HepG2 (cell line): Measurements from ENCODE around the gene XXYLT1. TPM values are rescaled to one million over a fixed set of nuclear protein-coding genes. Genes with fewer than 3 reads are reported as not detected.

Experiments
- ATAC-seq: fragments of 200-7000 bp; cut with Tn5 transposase; 3 replicates; pipeline ENCODE4 v1.9.1; 2020; ENCODE audit warnings: mild to moderate bottlenecking, moderate library complexity
- BruUV-seq: library from RNA; stranded (reverse); fragments of 400-500 nt; replicated peaks from 2 replicates; lab custom pipeline; 2021; lab: Mats Ljungman, UMichigan
- CTCF ChIA-PET: fragments of 300-600 bp; formaldehyde crosslinking; extraction: SDS; loops from one replicate; lab custom pipeline; 2021; ENCODE audit warnings: low total read pairs, inconsistent platforms, low intra/inter-chr PET ratio; lab: Yijun Ruan, JAX
- POLR2A ChIA-PET: fragments of 350-600 bp; sonication (Branson Sonifier 250); formaldehyde crosslinking; loops from one replicate; lab custom pipeline; 2020; ENCODE audit warnings: antibody characterized with exemption, inconsistent platforms; lab: Yijun Ruan, JAX
- DNase-seq: peaks from one replicate; pipeline ENCODE4 v3.0.0-alpha.2; 2015; ENCODE audit warnings: low spot score
- FAIRE-seq: peaks from 3 replicates; lab custom pipeline; 2011; peaks lifted over from hg19 to GRCh38; lab: Jason Lieb, UNC
- H2AFZ ChIP-seq: one replicate; pipeline ENCODE4 v1.6.1; 2011; ENCODE audit warnings: low read length, inconsistent platforms
- H3K27ac ChIP-seq: fragments of 300-600 bp; 3 replicates; pipeline ENCODE4 v1.8.0; 2011; ENCODE audit warnings: mixed run types, mild to moderate bottlenecking, mixed read lengths, low read length, inconsistent platforms; ENCODE audit not compliant: insufficient read depth; ENCODE audit errors: extremely low read length
- H3K27me3 ChIP-seq, 2 experiments: fragments of 200-600 bp in 1 of 2; 2 replicates in 1 of 2; 3 replicates in 1 of 2; pipeline versions ENCODE4 v1.6.0 to v1.8.0; 2011; ENCODE audit warnings: low read length in 2 of 2, mild to moderate bottlenecking in 2 of 2, moderate library complexity in 2 of 2, inconsistent platforms in 1 of 2; ENCODE audit not compliant: insufficient read depth in 2 of 2, control insufficient read depth in 1 of 2
- H3K36me3 ChIP-seq, 2 experiments: fragments of 200-600 bp in 1 of 2; replicated peaks in 1 of 2; 2 replicates in 1 of 2; 3 replicates in 1 of 2; pipeline versions ENCODE4 v1.5.1 to v1.8.0; 2011; ENCODE audit warnings: low read length in 2 of 2, inconsistent platforms in 1 of 2; ENCODE audit not compliant: insufficient read depth in 2 of 2, control insufficient read depth in 1 of 2
- H3K4me1 ChIP-seq: 2 replicates; pipeline ENCODE4 v1.5.1; 2012; ENCODE audit warnings: low read length, inconsistent platforms; ENCODE audit not compliant: insufficient read depth
- H3K4me2 ChIP-seq: 2 replicates; pipeline ENCODE4 v1.6.0; 2011; ENCODE audit warnings: low read depth, low read length, inconsistent platforms
- H3K4me3 ChIP-seq, 3 experiments: fragments of 200-600 bp in 1 of 3; sonication (generic), shearing (Covaris generic) in 1 of 3; replicated peaks in 1 of 3; 2 replicates each; pipeline ENCODE4 v1.5.1; 2011 to 2016; ENCODE audit warnings: low read length in 3 of 3, inconsistent platforms in 2 of 3, low read depth in 2 of 3, mild to moderate bottlenecking in 2 of 3, control low read depth in 1 of 3, mixed read lengths in 1 of 3; ENCODE audit not compliant: insufficient read depth in 1 of 3
- H3K79me2 ChIP-seq: one replicate; pipeline ENCODE4 v1.6.1; 2011; ENCODE audit warnings: low read length, inconsistent platforms; ENCODE audit not compliant: insufficient read depth
- H3K9ac ChIP-seq: 2 replicates; pipeline ENCODE4 v1.6.0; 2011; ENCODE audit warnings: mild to moderate bottlenecking, low read depth, low read length, inconsistent platforms; ENCODE audit not compliant: insufficient read depth
- H3K9me3 ChIP-seq: 2 replicates; pipeline ENCODE4 v1.5.1; 2012; ENCODE audit warnings: mild to moderate bottlenecking, low read length
- H4K20me1 ChIP-seq: 2 replicates; pipeline ENCODE4 v1.6.0; 2011; ENCODE audit warnings: inconsistent platforms, mild to moderate bottlenecking, low read length, moderate library complexity; ENCODE audit not compliant: insufficient read depth
- FLYWCH1 ChIP-seq: sonication (generic); formaldehyde crosslinking; IDR thresholded peaks from 2 replicates; pipeline ENCODE4 v1.8.1; 2023; ENCODE audit warnings: mild to moderate bottlenecking, missing genetic modification reagents
- HOXA3 ChIP-seq: sonication (generic); formaldehyde crosslinking; IDR thresholded peaks from 2 replicates; pipeline ENCODE4 v1.5.0; 2020; ENCODE audit warnings: missing genetic modification reagents
- IKZF1 ChIP-seq: fragments of 450-650 bp; IDR thresholded peaks from 2 replicates; pipeline ENCODE4 v1.7.1; 2016
- KDM5B ChIP-seq: sonication (generic); formaldehyde crosslinking; IDR thresholded peaks from 2 replicates; pipeline ENCODE4 v1.4.0; 2020; ENCODE audit warnings: missing genetic modification reagents, mild to moderate bottlenecking, borderline replicate concordance
- MXD4 ChIP-seq: IDR thresholded peaks from 2 replicates; pipeline ENCODE4 v1.6.1; 2016; ENCODE audit warnings: mild to moderate bottlenecking, missing biosample characterization, missing genetic modification reagents
- NCOR1 ChIP-seq: fragments of 200-600 bp; sonication (generic); IDR thresholded peaks from 2 replicates; pipeline ENCODE4 v1.7.0; 2017; ENCODE audit warnings: antibody characterized with exemption, low read length, borderline replicate concordance
- SNAPC2 ChIP-seq: sonication (generic); formaldehyde crosslinking; IDR thresholded peaks from 2 replicates; pipeline ENCODE4 v1.8.1; 2022; ENCODE audit warnings: mild to moderate bottlenecking, missing genetic modification reagents
- SNRNP70 ChIP-seq: fragments of 200-400 bp; formaldehyde crosslinking; IDR thresholded peaks from 2 replicates; pipeline ENCODE4 v1.6.1; 2017; ENCODE audit warnings: mild to moderate bottlenecking, low read depth, low read length, moderate library complexity
- TGIF2 ChIP-seq: IDR thresholded peaks from 2 replicates; pipeline ENCODE4 v1.6.1; 2016; ENCODE audit warnings: control low read depth, missing compliant biosample characterization
- ZC3H4 ChIP-seq: sonication (generic); formaldehyde crosslinking; IDR thresholded peaks from 2 replicates; pipeline ENCODE4 v1.4.0; 2020; ENCODE audit warnings: missing genetic modification reagents, borderline replicate concordance
- ZNF337 ChIP-seq: sonication (generic); formaldehyde crosslinking; IDR thresholded peaks from 2 replicates; pipeline ENCODE4 v1.5.1; 2020; ENCODE audit warnings: missing genetic modification reagents, low read depth, mild to moderate bottlenecking, borderline replicate concordance
- ZSCAN20 ChIP-seq: sonication (generic); formaldehyde crosslinking; IDR thresholded peaks from 2 replicates; pipeline ENCODE4 v1.4.0; 2020; ENCODE audit warnings: missing genetic modification reagents, mild to moderate bottlenecking, borderline replicate concordance
- WGBS: methylation state at CpG from one replicate; pipeline ENCODE4 v1.1.6; 2017; ENCODE audit warnings: low lambda C conversion rate; 5-methylcytosine and 5-hydroxymethylcytosine counted together
- in situ Hi-C: cut with HindIII; loops from 2 replicates; pipeline ENCODE4 v1.10.0; 2017; ENCODE audit warnings: low pct_unique_long_range_greater_than_20kb; ENCODE audit not compliant: extremely low pct_ligation_motif_present
- intact Hi-C: fragments of 100-400 bp; cut with micrococcal nuclease; formaldehyde crosslinking; loops from one replicate; pipeline ENCODE4 v1.10.0; 2022; ENCODE audit not compliant: unreplicated experiment
- polyA plus RNA-seq, 8 experiments: library from polyadenylated mRNA; depleted of rRNA in 3 of 8; stranded (reverse) in 7 of 8; unstranded in 1 of 8; fragments of >200 nt; fragmentation: Illumina TruSeq in 4 of 8; extraction: Trizol in 4 of 8; gene quantifications; 2 replicates each; pipeline versions ENCODE4 v1.2.1 to v1.2.3, GENCODE V29; 2011 to 2016; ENCODE audit warnings: low read depth in 4 of 8, missing spikeins in 1 of 8, mixed read lengths in 1 of 8; ENCODE audit not compliant: insufficient read depth in 1 of 8
- total RNA-seq, 5 experiments: library from RNA; depleted of rRNA; stranded (reverse); fragments of >200 nt; fragmentation: Illumina TruSeq; extraction: Trizol; gene quantifications; 2 replicates each; pipeline ENCODE4 v1.2.3, GENCODE V29; 2016; ENCODE audit warnings: low read depth in 1 of 5
- TF ChIP-seq, protein P1 (sequence below): IDR thresholded peaks from 2 replicates; pipeline ENCODE4 v1.6.1; 2016; ENCODE audit warnings: missing genetic modification reagents, missing compliant biosample characterization
- TF ChIP-seq, protein P2 (sequence below): sonication (generic); formaldehyde crosslinking; IDR thresholded peaks from 2 replicates; pipeline ENCODE4 v1.4.0; 2020; ENCODE audit warnings: missing genetic modification reagents
- TF ChIP-seq, protein P3 (sequence below): sonication (generic); formaldehyde crosslinking; IDR thresholded peaks from 2 replicates; pipeline ENCODE4 v1.5.1; 2020; ENCODE audit warnings: mild to moderate bottlenecking, missing genetic modification reagents, moderate library complexity
- TF ChIP-seq, protein P4 (sequence below): sonication (generic); formaldehyde crosslinking; IDR thresholded peaks from 2 replicates; pipeline ENCODE4 v1.8.0; 2022; ENCODE audit warnings: mild to moderate bottlenecking, missing genetic modification reagents, moderate library complexity

The XXYLT1 gene
- total and polyA plus RNA-seq, 2 of the 13 experiments (the other 11 are each of a cell fraction or from before 2014, with no cell fraction given) = 17.7 to 19.0 TPM

DNA sequence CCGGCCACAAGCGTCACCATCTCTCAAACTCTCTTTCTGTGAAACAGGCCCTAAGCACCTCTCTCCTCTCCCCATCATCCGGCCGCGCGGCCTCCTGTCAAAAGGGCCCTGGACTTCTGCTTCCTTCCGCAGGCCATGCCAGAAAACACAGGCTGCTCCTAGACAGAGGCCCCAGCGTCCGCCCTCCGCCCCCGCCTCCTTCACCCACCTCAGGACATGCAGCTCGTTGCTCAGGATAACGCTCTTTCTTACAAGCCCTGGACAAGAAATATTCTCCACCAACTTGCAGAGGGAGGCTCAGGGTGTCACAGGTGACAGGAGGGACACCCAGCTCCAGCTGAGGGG lies 212.0 kb downstream of the XXYLT1 start (continued):
- TF ChIP-seq HOXA3 = no peak

DNA sequence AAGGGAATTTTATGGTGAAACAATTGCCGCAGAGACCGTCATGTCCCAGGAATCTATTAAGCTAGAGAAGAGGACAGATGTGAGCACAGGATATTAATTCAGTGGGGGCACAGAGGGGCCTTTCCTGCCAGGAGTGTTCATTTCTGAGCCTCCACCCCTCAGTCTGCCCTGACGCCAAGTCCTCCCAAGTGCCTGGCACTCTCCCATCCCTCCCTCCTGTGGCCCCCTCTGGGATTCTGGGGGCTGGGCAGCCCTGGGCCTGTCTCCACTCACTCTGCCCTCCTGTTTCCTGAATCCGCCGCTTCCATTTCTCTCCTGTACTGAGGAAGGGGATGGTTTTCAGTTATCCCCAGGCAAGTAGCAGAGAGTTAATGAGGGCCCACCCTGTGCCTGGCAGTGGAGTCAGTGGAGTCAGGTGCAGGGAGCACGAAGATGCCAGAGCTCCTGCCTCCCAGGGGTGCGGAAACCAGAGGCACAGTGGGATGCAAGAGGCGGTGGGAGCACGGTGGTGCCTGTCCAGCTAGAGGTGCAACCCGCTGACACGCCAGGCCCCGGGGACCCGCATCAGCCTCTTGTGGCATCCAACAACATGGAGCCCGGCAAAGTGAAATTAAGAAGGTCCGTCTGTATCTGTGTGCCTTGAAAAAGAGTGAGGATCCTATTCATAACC lies 212.5 kb downstream of the XXYLT1 start:
- H3K9me3 ChIP-seq = no peaks in the 10 kb centered on the region
- H3K27me3 ChIP-seq = peaks cover 3 to 14% of the 10 kb centered on the region in 2 experiments; a peak in 1 of 5 replicates
- no peak for DNase-seq
- no peak overlapping the region for H2AFZ ChIP-seq
- intact Hi-C loops = no loop called here
- no peak overlapping the region; the same call in 1 of the 2 replicates for H3K4me2 ChIP-seq
- H3K79me2 ChIP-seq = no peaks in the 10 kb centered on the region
- H3K4me1 ChIP-seq = peaks cover 34% of the 10 kb centered on the region
- ATAC-seq = no peak
- BruUV-seq = no TSS peak
- POLR2A ChIA-PET = no interaction called here
- WGBS = 77% methylated on average over 13 of the region's 15 CpGs
- no peak overlapping the region for H3K27ac ChIP-seq
- H3K36me3 ChIP-seq = no peaks in the 10 kb centered on the region
- no peak overlapping the region for H3K9ac ChIP-seq
- H3K4me3 ChIP-seq = no peak overlapping the region; a peak in 1 of 6 replicates
- CTCF ChIA-PET = no interaction called here
- no peaks in the 10 kb centered on the region for H4K20me1 ChIP-seq
- no peak for FAIRE-seq
- in situ Hi-C loops = no loop called here
- TF ChIP-seq ZSCAN20 (CRISPR knock-in tag) (no peak), TGIF2 (no peak), IKZF1 (no peak), MXD4 (CRISPR knock-in tag) (no peak), ZC3H4 (CRISPR knock-in tag) (no peak), SNRNP70 (no peak), SNAPC2 (CRISPR knock-in tag) (no peak), NCOR1 (no peak), KDM5B (no peak), ZNF337 (no peak), FLYWCH1 (CRISPR knock-in tag) (no peak)
- TF ChIP-seq, protein P1, sequence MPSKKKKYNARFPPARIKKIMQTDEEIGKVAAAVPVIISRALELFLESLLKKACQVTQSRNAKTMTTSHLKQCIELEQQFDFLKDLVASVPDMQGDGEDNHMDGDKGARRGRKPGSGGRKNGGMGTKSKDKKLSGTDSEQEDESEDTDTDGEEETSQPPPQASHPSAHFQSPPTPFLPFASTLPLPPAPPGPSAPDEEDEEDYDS (CRISPR knock-in tag) = no peak
- TF ChIP-seq, protein P2, sequence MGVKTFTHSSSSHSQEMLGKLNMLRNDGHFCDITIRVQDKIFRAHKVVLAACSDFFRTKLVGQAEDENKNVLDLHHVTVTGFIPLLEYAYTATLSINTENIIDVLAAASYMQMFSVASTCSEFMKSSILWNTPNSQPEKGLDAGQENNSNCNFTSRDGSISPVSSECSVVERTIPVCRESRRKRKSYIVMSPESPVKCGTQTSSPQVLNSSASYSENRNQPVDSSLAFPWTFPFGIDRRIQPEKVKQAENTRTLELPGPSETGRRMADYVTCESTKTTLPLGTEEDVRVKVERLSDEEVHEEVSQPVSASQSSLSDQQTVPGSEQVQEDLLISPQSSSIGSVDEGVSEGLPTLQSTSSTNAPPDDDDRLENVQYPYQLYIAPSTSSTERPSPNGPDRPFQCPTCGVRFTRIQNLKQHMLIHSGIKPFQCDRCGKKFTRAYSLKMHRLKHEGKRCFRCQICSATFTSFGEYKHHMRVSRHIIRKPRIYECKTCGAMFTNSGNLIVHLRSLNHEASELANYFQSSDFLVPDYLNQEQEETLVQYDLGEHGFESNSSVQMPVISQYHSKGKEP (CRISPR knock-in tag) = no peak
- TF ChIP-seq, protein P3, sequence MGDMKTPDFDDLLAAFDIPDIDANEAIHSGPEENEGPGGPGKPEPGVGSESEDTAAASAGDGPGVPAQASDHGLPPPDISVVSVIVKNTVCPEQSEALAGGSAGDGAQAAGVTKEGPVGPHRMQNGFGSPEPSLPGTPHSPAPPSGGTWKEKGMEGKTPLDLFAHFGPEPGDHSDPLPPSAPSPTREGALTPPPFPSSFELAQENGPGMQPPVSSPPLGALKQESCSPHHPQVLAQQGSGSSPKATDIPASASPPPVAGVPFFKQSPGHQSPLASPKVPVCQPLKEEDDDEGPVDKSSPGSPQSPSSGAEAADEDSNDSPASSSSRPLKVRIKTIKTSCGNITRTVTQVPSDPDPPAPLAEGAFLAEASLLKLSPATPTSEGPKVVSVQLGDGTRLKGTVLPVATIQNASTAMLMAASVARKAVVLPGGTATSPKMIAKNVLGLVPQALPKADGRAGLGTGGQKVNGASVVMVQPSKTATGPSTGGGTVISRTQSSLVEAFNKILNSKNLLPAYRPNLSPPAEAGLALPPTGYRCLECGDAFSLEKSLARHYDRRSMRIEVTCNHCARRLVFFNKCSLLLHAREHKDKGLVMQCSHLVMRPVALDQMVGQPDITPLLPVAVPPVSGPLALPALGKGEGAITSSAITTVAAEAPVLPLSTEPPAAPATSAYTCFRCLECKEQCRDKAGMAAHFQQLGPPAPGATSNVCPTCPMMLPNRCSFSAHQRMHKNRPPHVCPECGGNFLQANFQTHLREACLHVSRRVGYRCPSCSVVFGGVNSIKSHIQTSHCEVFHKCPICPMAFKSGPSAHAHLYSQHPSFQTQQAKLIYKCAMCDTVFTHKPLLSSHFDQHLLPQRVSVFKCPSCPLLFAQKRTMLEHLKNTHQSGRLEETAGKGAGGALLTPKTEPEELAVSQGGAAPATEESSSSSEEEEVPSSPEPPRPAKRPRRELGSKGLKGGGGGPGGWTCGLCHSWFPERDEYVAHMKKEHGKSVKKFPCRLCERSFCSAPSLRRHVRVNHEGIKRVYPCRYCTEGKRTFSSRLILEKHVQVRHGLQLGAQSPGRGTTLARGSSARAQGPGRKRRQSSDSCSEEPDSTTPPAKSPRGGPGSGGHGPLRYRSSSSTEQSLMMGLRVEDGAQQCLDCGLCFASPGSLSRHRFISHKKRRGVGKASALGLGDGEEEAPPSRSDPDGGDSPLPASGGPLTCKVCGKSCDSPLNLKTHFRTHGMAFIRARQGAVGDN (CRISPR knock-in tag) = no peak
- TF ChIP-seq, protein P4, sequence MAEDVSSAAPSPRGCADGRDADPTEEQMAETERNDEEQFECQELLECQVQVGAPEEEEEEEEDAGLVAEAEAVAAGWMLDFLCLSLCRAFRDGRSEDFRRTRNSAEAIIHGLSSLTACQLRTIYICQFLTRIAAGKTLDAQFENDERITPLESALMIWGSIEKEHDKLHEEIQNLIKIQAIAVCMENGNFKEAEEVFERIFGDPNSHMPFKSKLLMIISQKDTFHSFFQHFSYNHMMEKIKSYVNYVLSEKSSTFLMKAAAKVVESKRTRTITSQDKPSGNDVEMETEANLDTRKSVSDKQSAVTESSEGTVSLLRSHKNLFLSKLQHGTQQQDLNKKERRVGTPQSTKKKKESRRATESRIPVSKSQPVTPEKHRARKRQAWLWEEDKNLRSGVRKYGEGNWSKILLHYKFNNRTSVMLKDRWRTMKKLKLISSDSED (CRISPR knock-in tag) = no peak
